Muscle layer of colon (tissue), 2 donors: Measurements from ENCODE around the gene ZBTB40.

Source experiments
- H3K27ac ChIP-seq: one replicate; pipeline ENCODE4 v1.7.0; 2013; ENCODE audit warnings: low read depth, mild to moderate bottlenecking, low read length, moderate library complexity
- H3K27me3 ChIP-seq, 2 donors: one replicate each; pipeline ENCODE4 v1.7.0; 2013; ENCODE audit warnings: low read length in 2 of 2, mild to moderate bottlenecking in 2 of 2; ENCODE audit not compliant: insufficient read depth in 2 of 2, control insufficient read depth in 1 of 2
- H3K36me3 ChIP-seq: one replicate; pipeline ENCODE4 v1.7.0; 2013; ENCODE audit warnings: mild to moderate bottlenecking, low read length; ENCODE audit not compliant: insufficient read depth
- H3K4me1 ChIP-seq: one replicate; pipeline ENCODE4 v1.7.0; 2013; ENCODE audit warnings: mild to moderate bottlenecking, low read length; ENCODE audit not compliant: insufficient read depth
- H3K4me3 ChIP-seq, 2 donors: one replicate each; pipeline ENCODE4 v1.7.0; 2013; ENCODE audit warnings: low read length in 2 of 2, low read depth in 1 of 2, mild to moderate bottlenecking in 1 of 2, moderate library complexity in 1 of 2
- H3K9ac ChIP-seq: one replicate; pipeline ENCODE4 v1.7.0; 2013; ENCODE audit warnings: low read length
- H3K9me3 ChIP-seq: one replicate; pipeline ENCODE4 v1.7.0; 2013; ENCODE audit warnings: mild to moderate bottlenecking, low read length
- donor health status: abdominal sarcoma.
- donor health status: Adenocarcinoma of cecum.

ZBTB40 gene

DNA sequence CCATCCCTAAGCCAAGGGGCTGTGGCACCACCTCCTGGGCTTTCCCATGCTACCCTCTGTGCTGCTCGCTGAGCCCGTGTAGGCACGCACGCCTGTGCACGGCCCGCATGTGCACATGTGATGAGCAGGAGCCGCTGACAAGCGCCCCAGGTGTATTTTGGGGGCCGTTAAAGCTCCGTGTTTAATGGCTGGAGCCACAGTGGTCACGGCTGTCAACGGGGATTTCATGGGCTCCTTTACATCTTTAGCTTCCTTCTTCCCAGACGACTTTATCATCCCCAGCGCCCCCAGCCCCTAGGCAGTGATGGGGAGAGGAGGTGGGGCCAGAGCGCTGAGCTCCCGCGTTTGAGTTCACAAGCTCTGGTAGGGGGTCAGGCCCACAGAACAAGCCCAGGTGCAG, 99.9 kb downstream of the ZBTB40 start:
- no peak overlapping the region for H3K4me3 ChIP-seq
- no peaks in the 10 kb centered on the region for H3K4me1 ChIP-seq
- no peak overlapping the region for H3K27ac ChIP-seq
- H3K27me3 ChIP-seq = peaks cover 5 to 45% of the 10 kb centered on the region in 2 donors
- no peak overlapping the region for H3K9ac ChIP-seq
- no peaks in the 10 kb centered on the region for H3K36me3 ChIP-seq
- no peaks in the 10 kb centered on the region for H3K9me3 ChIP-seq

DNA sequence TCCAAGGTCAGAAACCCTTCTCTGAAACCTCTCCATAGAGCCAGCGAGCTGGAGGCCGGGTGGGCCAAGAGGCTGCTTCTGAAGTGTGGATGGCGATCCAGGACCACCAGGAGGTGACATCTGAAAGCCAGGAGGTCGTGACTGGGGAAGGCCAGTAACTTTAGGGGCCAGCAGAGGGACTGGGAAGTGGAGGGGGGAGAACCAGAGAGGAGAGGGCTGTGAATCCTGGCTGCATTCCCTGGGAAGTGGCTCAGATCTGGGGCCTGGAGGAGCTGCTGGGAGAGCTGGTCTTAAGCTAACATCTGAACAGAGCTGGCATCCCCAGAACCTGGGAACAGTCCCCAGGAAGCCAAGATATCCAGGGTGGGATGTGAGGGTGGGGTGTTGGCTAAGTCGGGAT, 100.4 kb downstream of the ZBTB40 start:
- H3K27me3 ChIP-seq = peaks cover 5 to 45% of the 10 kb centered on the region in 2 donors
- no peak overlapping the region for H3K4me3 ChIP-seq
- no peak overlapping the region for H3K9ac ChIP-seq
- no peaks in the 10 kb centered on the region for H3K9me3 ChIP-seq
- H3K36me3 ChIP-seq = no peaks in the 10 kb centered on the region
- H3K27ac ChIP-seq = no peak overlapping the region
- no peaks in the 10 kb centered on the region for H3K4me1 ChIP-seq

DNA sequence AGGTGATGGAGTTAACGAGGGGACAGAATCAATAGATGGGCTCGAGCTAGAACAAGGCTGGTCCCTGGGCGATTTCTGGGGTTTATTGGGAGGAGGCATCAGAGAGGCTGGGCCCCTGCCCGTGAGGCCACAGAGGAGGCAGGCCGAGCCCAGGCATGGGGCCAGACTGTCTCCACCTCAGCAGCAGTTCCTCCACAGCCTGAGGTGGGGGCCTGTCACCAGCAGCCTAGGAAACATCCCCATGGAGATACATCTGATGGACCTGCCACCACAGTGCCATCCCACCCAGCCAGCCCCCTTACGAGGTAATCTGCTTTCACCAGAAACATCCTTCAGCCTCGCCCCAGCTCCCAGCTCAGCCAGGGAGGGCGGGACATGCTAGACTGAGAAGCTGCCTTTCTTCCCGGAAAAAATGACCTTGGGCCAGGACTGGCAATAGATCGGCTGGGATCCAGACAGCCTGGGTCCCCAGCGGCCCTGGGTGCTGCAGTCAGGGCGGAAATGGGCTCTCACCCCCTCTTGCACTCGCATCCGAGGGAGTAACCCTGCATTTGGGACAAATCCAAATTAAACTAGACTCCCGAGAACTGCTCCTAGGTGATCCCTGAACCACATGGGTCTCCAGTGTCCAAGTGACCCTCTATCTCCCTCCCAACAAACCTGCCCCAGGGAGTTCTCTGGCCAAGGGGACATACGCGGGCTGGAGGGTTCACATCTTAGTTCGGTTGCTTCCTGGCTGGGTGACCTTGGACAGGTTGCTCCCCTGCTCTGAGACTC, 101.6 kb downstream of the ZBTB40 start:
- H3K27me3 ChIP-seq = peaks cover 5 to 42% of the 10 kb centered on the region in 2 donors
- no peak overlapping the region for H3K9ac ChIP-seq
- no peak overlapping the region for H3K4me3 ChIP-seq
- no peak overlapping the region for H3K27ac ChIP-seq
- no peaks in the 10 kb centered on the region for H3K4me1 ChIP-seq
- H3K9me3 ChIP-seq = no peaks in the 10 kb centered on the region
- H3K36me3 ChIP-seq = no peaks in the 10 kb centered on the region

DNA sequence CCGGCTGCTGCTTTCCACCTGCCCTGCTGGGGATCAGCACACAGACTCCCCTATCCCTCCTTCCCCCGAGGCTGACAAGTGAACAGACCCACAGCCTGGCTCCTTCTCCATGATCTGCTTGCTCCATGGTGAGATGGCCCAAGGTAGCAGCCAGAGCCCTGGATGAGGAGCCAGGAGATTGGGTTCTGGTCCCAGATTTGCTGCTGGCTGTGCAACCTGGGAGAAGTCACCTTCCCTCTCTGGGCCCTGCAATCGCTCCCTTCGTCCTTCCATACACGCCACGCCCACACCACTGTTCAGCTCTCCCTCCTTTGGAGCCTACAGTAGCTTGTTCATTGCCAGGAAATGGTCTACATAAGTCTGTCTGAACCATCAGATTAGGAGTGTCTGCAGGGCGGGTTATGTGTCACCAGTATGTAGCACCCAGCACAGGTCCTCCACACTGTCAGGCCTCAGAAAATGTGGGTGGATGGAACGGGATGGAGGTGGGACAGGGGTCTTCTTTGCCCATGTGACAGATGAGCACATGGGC, 102.4 kb downstream of the ZBTB40 start:
- H3K4me3 ChIP-seq = no peak overlapping the region
- peaks cover 0 to 38% of the 10 kb centered on the region in 2 donors for H3K27me3 ChIP-seq
- H3K27ac ChIP-seq = no peak overlapping the region
- no peaks in the 10 kb centered on the region for H3K4me1 ChIP-seq
- H3K9ac ChIP-seq = no peak overlapping the region
- H3K36me3 ChIP-seq = no peaks in the 10 kb centered on the region
- H3K9me3 ChIP-seq = no peaks in the 10 kb centered on the region

DNA sequence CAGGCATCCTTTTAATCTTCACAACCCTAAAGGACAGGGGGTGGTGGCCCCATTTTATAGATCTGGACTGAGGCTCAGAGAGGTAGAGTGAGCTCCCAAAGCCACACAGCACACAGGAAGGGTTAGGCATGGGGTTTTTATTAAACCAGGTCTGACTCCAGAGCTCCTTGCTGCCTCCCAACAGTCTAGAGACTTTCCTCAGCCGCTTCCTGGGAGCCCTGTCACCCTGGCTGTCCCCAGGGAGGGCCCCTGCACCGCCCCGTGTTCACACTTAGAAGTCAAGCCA, 103.7 kb downstream of the ZBTB40 start:
- no peak overlapping the region for H3K27ac ChIP-seq
- no peaks in the 10 kb centered on the region for H3K9me3 ChIP-seq
- peaks cover 0 to 32% of the 10 kb centered on the region in 2 donors for H3K27me3 ChIP-seq

DNA sequence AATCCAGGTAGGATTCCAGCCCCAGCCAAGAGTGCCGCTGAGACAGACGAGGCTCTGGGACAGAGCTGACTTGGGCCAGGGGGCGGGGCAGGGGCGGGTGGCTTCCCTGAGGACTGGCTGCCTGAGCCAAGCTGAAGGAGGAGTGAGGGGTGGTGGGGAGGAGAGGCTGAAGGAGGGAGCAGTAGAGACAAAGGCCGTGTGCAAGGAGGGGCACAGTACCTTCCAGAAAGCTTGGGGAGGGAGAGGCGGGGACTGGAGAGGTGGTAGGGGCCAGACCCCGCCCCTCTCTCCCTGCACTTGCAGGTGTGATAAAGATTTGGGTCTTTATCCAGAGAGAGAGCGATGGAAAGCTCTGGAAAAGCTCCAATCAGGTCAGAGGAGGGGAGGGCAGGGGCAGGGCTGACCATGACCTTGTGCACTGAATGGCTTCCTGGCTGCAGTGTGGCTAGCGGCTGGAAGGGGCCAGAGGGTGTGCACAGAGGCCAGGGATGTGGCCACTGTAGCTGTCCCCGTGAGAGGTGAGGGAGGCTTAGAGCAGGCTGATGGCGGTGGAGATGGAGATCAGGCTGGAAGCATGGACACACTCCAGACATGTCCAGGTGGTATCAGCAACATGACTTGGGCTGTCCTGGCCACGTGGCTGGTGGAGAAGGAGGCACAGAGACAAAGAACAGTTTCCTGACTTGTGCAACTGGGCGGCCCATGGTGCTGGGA, 104.9 kb downstream of the ZBTB40 start:
- no peaks in the 10 kb centered on the region for H3K4me1 ChIP-seq
- H3K9me3 ChIP-seq = no peaks in the 10 kb centered on the region
- no peaks in the 10 kb centered on the region for H3K36me3 ChIP-seq
- no peak overlapping the region for H3K4me3 ChIP-seq
- H3K27me3 ChIP-seq = peaks cover 2 to 35% of the 10 kb centered on the region in 2 donors
- no peak overlapping the region for H3K9ac ChIP-seq
- no peak overlapping the region for H3K27ac ChIP-seq

More for the DNA sequence above, 103.7 kb downstream of the ZBTB40 start:
- no peaks in the 10 kb centered on the region for H3K4me1 ChIP-seq
- H3K4me3 ChIP-seq = no peak overlapping the region
- no peak overlapping the region for H3K9ac ChIP-seq
- H3K36me3 ChIP-seq = no peaks in the 10 kb centered on the region

DNA sequence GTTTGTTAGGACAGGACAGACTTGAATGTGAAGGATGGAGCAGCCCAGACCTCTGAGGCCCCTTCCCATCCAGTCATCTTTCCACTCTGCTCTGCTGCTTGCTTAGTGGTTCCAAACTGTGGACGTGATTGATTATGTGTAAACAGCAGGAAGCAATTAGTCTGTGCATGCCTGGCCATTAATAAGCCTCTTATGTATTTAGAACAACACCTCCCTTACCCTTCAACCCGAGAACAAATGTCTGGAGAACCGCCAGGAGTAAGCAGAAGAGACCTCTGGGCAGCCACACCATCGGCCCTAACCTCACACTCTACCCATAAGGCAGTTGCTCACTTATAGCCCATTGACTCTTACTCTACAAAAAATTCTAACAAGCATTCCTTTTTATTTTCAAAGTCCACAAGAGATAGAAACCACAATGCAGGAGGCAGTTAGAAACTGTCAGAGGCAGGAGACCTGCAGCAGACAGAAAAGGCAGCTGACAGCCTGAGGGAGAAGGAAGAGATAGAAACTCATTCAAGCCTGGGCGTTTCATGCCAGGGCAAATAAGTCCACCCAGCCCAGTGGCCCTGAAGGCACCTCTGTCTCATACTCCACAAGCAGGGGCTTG, 105.8 kb downstream of the ZBTB40 start:
- no peaks in the 10 kb centered on the region for H3K9me3 ChIP-seq
- no peak overlapping the region for H3K9ac ChIP-seq
- H3K36me3 ChIP-seq = no peaks in the 10 kb centered on the region
- no peak overlapping the region for H3K4me3 ChIP-seq
- H3K27me3 ChIP-seq = peaks cover 11 to 44% of the 10 kb centered on the region in 2 donors
- H3K27ac ChIP-seq = no peak overlapping the region
- no peaks in the 10 kb centered on the region for H3K4me1 ChIP-seq

DNA sequence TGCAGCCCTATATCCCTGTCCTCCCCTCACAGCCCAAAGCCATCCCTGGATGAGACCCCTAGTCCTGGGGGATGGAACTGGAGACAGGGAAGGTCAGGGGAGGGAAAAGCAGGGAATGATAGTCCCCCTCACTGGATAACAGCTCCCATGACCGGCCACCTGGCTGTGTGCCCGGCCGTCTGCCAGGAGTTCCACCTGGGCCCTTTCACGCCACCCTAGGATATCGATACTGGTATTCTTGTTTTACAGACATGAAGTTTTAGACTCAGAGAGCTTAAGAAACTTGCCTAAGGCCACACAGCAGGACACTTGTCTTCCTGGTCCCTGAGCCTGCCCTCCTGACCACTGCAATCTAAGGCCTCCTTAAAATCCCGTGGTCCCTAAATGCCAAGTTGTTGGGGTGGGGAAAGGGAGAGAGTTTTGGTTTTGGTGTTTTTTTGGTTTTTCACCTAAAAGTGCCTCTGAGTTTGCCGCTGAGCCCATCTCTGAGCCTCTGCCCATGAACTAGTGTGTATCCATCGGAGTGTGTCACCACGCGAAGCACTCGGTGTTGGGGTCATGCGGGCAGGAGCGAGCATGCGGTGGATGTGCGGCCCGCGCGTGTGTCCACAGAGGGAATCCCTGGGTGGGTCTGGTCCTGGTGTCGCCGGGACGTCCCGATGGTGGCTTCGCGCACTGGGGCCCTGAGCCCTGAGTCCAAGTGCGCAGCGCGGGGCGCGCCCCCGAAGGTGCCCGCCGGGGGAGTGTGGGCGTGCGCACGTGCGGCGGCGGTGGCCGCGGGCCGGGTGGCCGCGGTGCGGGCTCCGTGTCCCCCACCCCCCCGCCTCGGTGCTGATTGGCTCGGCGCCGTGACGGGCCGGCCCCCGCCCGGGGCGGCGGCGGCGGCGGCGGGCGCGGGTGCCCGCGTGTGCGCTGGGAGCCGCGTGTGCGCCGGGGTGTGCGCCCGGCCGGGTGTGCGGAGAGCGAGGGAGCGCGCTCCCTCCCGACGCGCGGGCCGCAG, 111.2 kb downstream of the ZBTB40 start, which contains the start of gene EPHA8:
TSS of gene EPHA8 (plus strand) at position 906 of the 1,000 bp plus-strand sequence. CDS start 147 bp downstream, outside the sequence.
- H3K27ac ChIP-seq = no peak within 1 kb of the TSS
- no peak within 1 kb of the TSS for H3K4me3 ChIP-seq
- H3K27me3 ChIP-seq = peaks cover 25 to 40% of the 10 kb centered on the region in 2 donors
- no peaks in the 10 kb centered on the region for H3K9me3 ChIP-seq
- H3K9ac ChIP-seq = no peak within 1 kb of the TSS
- H3K36me3 ChIP-seq = no peaks in the 10 kb centered on the region
- no peaks in the 10 kb centered on the region for H3K4me1 ChIP-seq

DNA sequence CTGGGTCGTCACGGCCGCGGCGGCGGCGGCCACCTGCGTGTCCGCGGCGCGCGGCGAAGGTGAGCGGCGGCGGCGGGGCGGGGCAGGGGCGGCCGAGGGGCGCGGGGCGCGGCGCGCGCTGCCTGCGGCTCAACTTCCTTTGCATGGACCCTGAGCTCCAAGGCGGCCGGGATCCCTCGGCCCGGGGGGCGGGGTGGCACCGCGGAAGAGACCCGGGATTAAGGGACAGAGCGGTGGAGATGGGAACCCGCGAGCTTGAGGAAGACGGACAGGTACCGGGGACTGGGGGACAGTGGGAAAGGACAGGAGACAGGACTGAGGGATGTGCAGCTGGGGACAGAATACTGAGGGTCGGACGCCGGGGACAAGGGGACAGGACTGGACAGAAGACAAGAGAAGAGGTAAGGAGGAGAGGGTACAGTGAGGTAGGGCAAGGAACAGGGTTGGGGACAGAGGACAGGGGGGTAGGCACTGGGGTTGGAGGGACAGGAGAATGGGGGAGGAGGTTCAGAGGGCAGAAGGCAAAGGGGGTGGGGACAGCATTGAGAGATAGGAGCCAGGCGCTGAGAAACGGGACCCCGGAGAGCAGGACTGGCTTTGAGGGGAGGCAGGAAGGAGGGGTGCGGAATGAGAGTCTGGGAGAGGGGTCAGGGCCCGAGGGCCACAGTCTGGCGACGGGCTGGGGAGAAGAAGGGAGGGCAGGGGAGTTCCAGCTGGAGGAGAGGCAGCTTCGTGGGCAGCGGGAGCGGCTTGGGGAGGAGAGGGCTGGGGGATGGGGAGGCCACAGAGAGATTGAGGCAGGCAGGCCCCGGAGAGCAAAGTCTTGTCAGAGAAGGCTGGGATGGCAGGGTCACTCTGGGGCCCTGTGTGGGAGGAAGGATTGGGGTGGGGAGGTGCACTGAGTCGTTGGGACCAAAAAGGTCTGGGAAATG, 112.3 kb downstream of the ZBTB40 start:
- Histone ChIP-seq H3K9ac (no peak overlapping the region), H3K27ac (no peak overlapping the region), H3K9me3 (no peaks in the 10 kb centered on the region), H3K4me3 (no peak overlapping the region), H3K4me1 (no peaks in the 10 kb centered on the region), H3K36me3 (no peaks in the 10 kb centered on the region), H3K27me3 (peaks cover 25 to 40% of the 10 kb centered on the region in 2 donors)

DNA sequence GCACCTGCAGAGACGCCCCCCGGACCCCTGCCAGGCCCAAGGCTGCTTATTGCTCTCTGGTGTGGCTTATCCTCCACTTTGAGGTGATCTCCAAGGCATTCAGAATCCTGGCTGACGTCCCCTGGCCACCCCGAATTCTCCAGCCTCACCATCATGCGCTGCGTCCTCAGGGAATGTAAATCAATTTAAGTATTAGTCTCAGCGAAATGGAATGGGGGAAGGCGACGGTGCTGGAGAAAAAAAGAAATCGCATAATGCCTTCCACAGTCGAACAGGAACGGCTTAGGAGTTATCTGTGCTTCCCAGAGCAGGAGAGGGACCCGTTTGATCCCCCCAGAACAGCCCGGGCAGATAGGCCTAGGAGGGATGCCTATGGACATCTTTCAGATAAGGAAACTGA, 114.5 kb downstream of the ZBTB40 start:
- no peak overlapping the region for H3K4me3 ChIP-seq
- H3K9ac ChIP-seq = no peak overlapping the region
- H3K27ac ChIP-seq = no peak overlapping the region
- peaks cover 25 to 35% of the 10 kb centered on the region in 2 donors for H3K27me3 ChIP-seq
- H3K36me3 ChIP-seq = no peaks in the 10 kb centered on the region
- H3K9me3 ChIP-seq = no peaks in the 10 kb centered on the region
- H3K4me1 ChIP-seq = no peaks in the 10 kb centered on the region
